Mucosa of rectum (tissue), 2 donors: ENCODE data around the gene SEC22A.
"Not testable (repeated sequence)": the region's sequence is repeated elsewhere in the genome, so short reads cannot be mapped to it uniquely, and the experiment has no call there.

ENCODE experiments used
- H3K27ac ChIP-seq, 2 donors: one replicate each; pipeline ENCODE4 v1.7.0; 2013; ENCODE audit warnings: inconsistent platforms in 2 of 2, low read depth in 2 of 2, low read length in 2 of 2
- H3K27me3 ChIP-seq, 2 donors: one replicate each; pipeline ENCODE4 v1.7.0; 2013; ENCODE audit warnings: low read length in 2 of 2; ENCODE audit not compliant: control insufficient read depth in 2 of 2, insufficient read depth in 2 of 2
- H3K36me3 ChIP-seq, 2 donors: one replicate each; pipeline ENCODE4 v1.7.0; 2013; ENCODE audit warnings: low read length in 2 of 2; ENCODE audit not compliant: control insufficient read depth in 2 of 2, insufficient read depth in 2 of 2
- H3K4me1 ChIP-seq, 2 donors: one replicate each; pipeline ENCODE4 v1.7.0; 2013; ENCODE audit warnings: low read length in 2 of 2, mild to moderate bottlenecking in 1 of 2; ENCODE audit not compliant: control insufficient read depth in 2 of 2, insufficient read depth in 2 of 2
- H3K4me3 ChIP-seq, 2 donors: one replicate each; pipeline ENCODE4 v1.7.0; 2013; ENCODE audit warnings: low read length in 2 of 2
- H3K9ac ChIP-seq, 2 donors: one replicate each; pipeline ENCODE4 v1.7.0; 2013; ENCODE audit warnings: low read length in 2 of 2, low read depth in 1 of 2, mild to moderate bottlenecking in 1 of 2
- H3K9me3 ChIP-seq, 2 donors: one replicate each; pipeline ENCODE4 v1.7.0; 2013; ENCODE audit warnings: low read length in 2 of 2; ENCODE audit not compliant: control insufficient read depth in 2 of 2
- donor health status: healthy.
- donor health status: Normal muscosa, but diverticular disease.

The SEC22A gene

GRCh38 chr3:123221369-123221768 is 19.6 kb downstream of the SEC22A start:
- not testable (repeated sequence) for H3K4me3 ChIP-seq, H3K9me3 ChIP-seq, H3K9ac ChIP-seq, H3K27me3 ChIP-seq, H3K27ac ChIP-seq, H3K4me1 ChIP-seq
- peaks cover 2 to 15% of the 10 kb centered on the region in 2 donors for H3K36me3 ChIP-seq

- Histone ChIP-seq H3K9ac (no peak overlapping the region), H3K9me3 (no peaks in the 10 kb centered on the region), H3K27me3 (no peaks in the 10 kb centered on the region), H3K4me3 (no peak overlapping the region), H3K27ac (no peak overlapping the region), H3K4me1 (no peaks in the 10 kb centered on the region), H3K36me3 (peaks cover 10 to 11% of the 10 kb centered on the region in 2 donors)
Observed at GRCh38 chr3:123225016-123225415, 23.3 kb downstream of the SEC22A start.

- H3K9ac ChIP-seq = no peak overlapping the region
Observed at GRCh38 chr3:123226549-123226948, 24.8 kb downstream of the SEC22A start.

DNA sequence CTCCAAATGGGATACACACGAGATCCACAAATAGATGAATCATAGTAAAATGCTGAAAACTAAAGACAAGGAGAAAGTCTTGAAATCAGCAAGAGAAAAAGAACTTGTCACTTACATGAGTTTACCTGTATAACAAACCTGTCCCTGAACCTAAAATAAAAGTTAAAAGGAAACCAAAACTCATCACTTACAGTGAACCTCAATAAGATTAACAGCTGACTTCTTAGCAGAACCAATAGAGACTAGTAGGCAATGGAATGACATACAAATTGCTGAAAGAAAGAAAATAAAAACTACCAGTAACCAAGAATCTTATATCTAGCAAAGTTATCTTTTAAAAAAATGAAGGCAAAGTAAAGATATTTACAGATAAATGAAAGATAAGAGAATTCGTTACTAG is 27.4 kb downstream of the SEC22A start:
- Histone ChIP-seq H3K27me3 (no peaks in the 10 kb centered on the region), H3K9me3 (no peaks in the 10 kb centered on the region), H3K27ac (no peak overlapping the region), H3K36me3 (peaks cover 10 to 13% of the 10 kb centered on the region in 2 donors), H3K4me3 (no peak overlapping the region), H3K4me1 (no peaks in the 10 kb centered on the region), H3K9ac (no peak overlapping the region)

More at GRCh38 chr3:123226549-123226948, 24.8 kb downstream of the SEC22A start:
- H3K36me3 ChIP-seq = peaks cover 10 to 13% of the 10 kb centered on the region in 2 donors
- no peak overlapping the region for H3K27ac ChIP-seq
- no peaks in the 10 kb centered on the region for H3K9me3 ChIP-seq
- no peaks in the 10 kb centered on the region for H3K27me3 ChIP-seq
- no peak overlapping the region for H3K4me3 ChIP-seq
- no peaks in the 10 kb centered on the region for H3K4me1 ChIP-seq

GRCh38 chr3:123236902-123237301 is 35.2 kb downstream of the SEC22A start:
- Histone ChIP-seq H3K27ac (no peak overlapping the region), H3K9ac (no peak overlapping the region), H3K27me3 (no peaks in the 10 kb centered on the region), H3K9me3 (no peaks in the 10 kb centered on the region), H3K36me3 (peaks cover 3 to 7% of the 10 kb centered on the region in 2 donors), H3K4me1 (no peaks in the 10 kb centered on the region), H3K4me3 (no peak overlapping the region)

DNA sequence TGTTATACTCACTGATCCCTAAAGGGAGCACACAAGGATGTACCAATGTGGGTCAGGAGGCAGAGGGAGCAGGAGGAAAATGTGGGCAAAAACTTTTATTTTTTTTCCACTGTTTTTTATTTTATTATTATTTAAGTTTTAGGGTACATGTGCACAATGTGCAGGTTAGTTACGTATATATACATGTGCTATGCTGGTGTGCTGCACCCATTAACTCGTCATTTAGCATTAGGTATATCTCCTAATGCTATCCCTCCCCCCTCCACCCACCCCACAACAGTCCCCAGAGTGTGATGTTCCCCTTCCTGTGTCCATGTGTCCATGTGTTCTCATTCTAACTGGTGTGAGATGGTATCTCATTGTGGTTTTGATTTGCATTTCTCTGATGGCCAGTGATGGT is 37.4 kb downstream of the SEC22A start:
- not testable (repeated sequence) for H3K36me3 ChIP-seq, H3K27me3 ChIP-seq, H3K4me3 ChIP-seq, H3K9me3 ChIP-seq, H3K4me1 ChIP-seq, H3K9ac ChIP-seq, H3K27ac ChIP-seq

DNA sequence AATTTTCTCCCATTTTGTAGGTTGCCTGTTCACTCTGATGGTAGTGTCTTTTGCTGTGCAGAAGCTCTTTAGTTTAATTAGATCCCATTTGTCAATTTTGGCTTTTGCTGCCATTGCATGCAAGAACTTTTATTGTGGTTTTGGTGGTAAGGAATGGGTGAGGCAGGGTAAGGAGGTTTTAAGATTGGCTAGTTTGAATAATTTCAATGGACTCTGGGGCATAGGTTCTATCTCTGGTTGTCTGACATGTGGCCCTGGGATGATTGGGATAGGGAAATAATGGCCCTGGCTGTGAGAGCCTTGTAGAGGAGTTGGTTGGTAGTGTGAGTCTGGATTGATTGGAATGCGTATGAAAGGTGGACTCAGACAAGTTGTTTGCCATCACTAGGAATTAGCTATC is 38.0 kb downstream of the SEC22A start:
- no peak overlapping the region for H3K9ac ChIP-seq
- no peaks in the 10 kb centered on the region for H3K4me1 ChIP-seq
- no peak overlapping the region for H3K27ac ChIP-seq
- H3K27me3 ChIP-seq = no peaks in the 10 kb centered on the region
- H3K36me3 ChIP-seq = peaks cover 3 to 7% of the 10 kb centered on the region in 2 donors
- no peaks in the 10 kb centered on the region for H3K9me3 ChIP-seq
- no peak overlapping the region for H3K4me3 ChIP-seq

- H3K4me3 ChIP-seq = no peak overlapping the region
- H3K27me3 ChIP-seq = no peaks in the 10 kb centered on the region
- H3K36me3 ChIP-seq = peaks cover 18 to 24% of the 10 kb centered on the region in 2 donors
- H3K9me3 ChIP-seq = no peaks in the 10 kb centered on the region
- no peak overlapping the region for H3K9ac ChIP-seq
- no peak overlapping the region for H3K27ac ChIP-seq
- no peaks in the 10 kb centered on the region for H3K4me1 ChIP-seq
Observed at GRCh38 chr3:123244128-123244527, 42.4 kb downstream of the SEC22A start.

- no peaks in the 10 kb centered on the region for H3K27me3 ChIP-seq
- H3K36me3 ChIP-seq = peaks cover 11 to 21% of the 10 kb centered on the region in 2 donors
- H3K9ac ChIP-seq = no peak overlapping the region
- no peaks in the 10 kb centered on the region for H3K9me3 ChIP-seq
- H3K4me1 ChIP-seq = no peaks in the 10 kb centered on the region
- no peak overlapping the region for H3K27ac ChIP-seq
- no peak overlapping the region for H3K4me3 ChIP-seq
Observed at GRCh38 chr3:123246866-123247265, 45.1 kb downstream of the SEC22A start.

DNA sequence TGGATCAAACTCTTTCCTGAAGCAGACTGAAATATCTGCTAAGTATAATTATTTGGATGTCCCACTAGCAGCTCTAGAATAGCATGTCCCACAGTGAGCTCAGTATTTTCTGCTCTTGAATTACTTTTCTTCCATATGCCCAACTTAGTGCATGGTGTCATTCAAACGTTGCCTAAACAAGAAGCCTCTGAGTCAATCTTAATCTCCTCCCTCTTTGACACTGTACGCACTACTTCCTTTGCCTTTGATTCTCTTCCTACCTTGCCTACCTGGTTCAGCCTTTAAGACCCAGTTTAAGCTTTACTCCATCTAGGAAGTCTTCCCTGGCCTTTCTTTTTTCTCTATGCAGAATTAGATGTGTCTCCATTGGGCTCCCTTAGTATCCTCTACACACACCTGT is 54.5 kb downstream of the SEC22A start:
- H3K9ac ChIP-seq = no peak overlapping the region
- no peaks in the 10 kb centered on the region for H3K4me1 ChIP-seq
- no peak overlapping the region for H3K4me3 ChIP-seq
- H3K9me3 ChIP-seq = no peaks in the 10 kb centered on the region
- H3K27ac ChIP-seq = no peak overlapping the region
- peaks cover 0 to 8% of the 10 kb centered on the region in 2 donors for H3K36me3 ChIP-seq
- H3K27me3 ChIP-seq = no peaks in the 10 kb centered on the region

- H3K27ac ChIP-seq = no peak overlapping the region
- no peak overlapping the region for H3K4me3 ChIP-seq
- no peak overlapping the region for H3K9ac ChIP-seq
- no peaks in the 10 kb centered on the region for H3K27me3 ChIP-seq
- peaks cover 0 to 6% of the 10 kb centered on the region in 2 donors for H3K36me3 ChIP-seq
- H3K4me1 ChIP-seq = no peaks in the 10 kb centered on the region
- no peaks in the 10 kb centered on the region for H3K9me3 ChIP-seq
Observed at GRCh38 chr3:123258359-123258758, 56.6 kb downstream of the SEC22A start.
